Measurements from ENCODE around the gene PEAK3.
A peak's percentile ranks its signal among the peaks of the same experiment; 100 is the strongest.

PEAK3 gene

DNA sequence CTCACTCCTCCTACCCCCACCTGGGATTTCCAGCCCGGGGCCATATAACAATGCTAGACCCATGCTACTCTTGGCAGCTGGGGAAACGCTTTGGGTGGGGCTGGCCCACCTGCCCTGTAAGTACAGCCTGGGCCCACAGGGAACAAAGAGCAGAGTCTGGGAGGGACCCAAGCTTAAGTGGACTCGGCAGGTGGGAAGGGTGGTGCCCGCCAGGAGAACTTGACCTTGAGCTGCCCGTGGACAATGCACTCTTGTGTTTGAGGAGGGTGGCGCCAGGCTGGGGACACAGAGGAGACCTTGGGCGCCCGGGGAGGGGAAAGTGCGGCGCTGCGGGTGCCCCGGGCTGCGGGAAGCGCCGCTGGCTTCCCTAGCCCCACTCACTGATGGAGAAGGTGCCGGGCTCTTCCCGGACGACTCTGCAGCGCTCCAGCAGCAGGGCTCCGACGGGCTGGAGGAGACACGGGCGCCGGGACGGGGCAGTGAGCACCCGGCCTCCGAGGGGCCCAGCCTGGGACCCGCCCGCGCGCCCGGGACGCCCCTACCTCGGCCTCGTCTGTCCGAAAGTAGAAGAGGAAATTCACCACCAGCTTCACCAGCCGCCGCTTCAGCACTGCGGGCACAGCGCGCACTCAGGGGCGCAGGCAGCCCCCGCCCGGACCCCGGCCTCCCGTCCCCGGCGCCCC, 46.5 kb downstream of the PEAK3 start:
- DNase-seq: no peak

GRCh38 chr19:2234996-2235380, 47.0 kb downstream of the PEAK3 start:
- no peak for DNase-seq

DNA sequence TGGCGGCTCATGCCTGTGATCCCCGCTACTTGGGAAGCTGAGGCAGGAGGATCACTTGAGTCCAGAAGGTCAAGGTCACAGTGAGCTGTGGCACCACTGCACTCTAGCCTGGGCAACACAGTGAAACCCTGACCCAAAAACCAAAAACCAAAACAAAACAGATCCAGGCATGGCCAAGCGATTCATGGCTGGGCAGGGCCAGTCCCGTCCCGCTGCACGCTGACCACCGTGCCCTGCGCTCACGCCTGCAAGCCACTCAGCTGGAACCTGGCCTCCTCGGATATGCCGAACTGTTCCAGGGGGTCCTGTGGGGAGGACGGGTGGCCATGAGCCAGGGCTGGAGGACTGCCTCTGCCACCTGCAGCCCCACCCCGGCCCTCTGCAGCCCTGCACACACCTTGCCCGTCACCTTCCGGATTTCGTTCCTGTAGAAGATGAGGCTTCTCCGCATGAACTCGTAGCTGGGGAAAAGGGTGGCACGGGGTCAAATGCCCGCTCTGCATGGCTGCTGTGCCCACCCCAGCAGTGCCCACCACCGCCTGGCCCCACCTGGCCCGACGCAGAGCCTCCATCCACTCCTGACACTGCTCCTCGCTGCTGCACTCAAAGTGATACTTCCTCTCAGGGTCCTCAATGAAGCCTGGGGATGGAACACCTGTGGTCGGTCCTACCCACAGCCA, 48.2 kb downstream of the PEAK3 start:
- DNase-seq: no peak

DNA sequence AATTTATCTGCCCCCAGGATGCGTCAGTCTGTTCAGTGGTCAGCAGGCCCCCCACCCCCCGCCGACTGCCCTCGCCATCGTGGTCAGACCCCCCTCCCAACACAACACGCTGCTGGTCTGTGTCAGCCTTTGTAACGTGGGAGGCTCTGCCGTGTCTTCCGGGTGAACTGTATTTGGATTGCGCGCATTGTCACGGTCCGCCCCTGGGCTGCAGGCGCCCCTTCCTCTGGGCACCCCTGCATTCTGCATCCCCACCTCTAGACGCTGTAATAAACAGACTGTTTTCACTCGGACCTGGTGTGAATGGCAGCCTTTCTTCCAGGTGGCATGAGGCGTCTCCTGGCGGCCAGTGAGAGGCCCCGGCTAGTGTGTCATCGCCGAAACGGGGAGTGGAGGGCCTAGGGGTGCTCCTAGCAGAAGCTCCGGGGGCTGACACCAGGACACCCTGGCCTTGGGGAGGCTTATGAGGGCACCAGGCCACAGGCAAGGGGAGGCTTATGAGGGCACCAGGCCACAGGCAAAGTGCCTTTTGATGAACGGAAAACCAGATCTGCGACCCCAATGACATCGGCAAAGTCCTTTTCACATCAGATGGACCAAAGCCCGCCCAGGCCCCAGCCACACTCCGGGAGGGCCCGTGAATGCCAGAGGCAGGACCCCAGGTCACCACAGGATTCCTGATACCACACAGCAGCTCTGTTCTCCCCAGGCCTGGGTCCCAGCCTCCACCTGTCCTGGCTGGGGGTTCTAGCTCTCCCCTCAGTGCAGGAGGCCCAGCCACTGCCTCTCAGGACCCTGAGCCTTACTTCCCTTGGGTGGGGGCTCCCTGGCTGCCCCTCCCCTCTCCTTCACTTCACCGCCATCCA, 49.5 kb downstream of the PEAK3 start:
- DNase-seq: no peak

DNA sequence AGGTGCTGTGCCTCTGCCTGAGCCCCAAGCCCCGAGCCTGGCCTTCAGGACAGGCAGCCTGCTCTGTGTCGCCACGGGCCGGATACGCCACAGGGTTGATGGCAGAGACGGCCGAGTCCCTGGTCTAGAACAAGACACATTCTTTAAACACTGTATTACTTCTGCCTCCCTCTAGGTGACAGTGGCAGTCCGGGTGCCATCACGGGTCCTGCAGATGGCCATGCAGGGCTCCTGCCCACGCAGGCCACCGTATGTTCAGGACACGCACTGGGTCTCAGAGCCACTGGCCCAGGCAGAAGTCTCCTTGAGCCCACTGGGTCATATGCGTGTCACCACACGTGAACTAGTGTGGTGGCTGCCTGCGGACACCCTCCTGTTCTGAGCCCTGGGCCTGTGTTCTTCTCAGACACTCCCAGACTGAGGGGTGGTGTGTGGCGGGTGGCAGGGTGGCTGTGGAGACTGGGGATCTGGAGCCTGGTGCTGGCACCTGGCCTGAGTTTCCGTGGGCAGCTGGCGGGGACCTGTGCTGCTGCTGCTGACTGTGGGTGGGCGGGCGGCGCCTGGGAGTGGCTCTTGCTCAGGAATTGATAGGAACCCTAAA, 50.3 kb downstream of the PEAK3 start:
- no peak for DNase-seq

DNA sequence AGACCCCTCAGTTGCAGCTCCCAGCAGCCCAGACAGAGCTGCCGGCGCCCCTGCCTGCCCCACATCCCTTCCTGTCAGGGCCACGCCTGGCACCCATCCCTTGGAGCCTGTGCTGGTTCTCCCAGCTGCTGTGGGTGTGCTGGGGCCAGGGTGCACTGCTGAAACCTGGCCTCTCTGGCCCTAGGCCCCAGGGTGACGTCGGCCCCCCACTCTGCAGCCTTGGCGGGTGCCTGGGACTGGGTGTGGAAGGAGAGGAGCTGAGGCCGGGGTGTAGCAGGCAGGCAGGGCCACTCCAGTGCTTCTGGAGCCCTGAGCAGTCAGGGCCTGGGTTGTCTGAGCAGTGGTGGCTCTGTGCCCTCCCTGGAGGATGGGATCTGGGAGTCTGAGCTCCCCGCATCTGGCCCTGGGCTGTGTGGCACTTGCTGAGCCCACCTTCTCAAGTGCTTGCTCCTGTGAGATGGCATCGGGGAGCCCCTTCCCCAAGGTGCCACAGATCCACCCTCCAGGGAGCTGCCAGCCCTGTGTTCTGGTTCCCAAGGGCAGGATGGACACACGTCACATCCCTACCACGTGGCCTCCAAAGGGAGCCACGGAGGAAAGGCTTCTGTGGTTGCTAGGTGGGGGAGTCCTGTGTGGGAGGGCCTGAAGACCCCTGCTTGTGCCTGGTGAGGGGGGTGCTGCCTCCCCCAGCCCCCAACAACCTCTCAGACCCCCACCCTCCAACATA, 51.0 kb downstream of the PEAK3 start:
- DNase-seq: no peak

DNA sequence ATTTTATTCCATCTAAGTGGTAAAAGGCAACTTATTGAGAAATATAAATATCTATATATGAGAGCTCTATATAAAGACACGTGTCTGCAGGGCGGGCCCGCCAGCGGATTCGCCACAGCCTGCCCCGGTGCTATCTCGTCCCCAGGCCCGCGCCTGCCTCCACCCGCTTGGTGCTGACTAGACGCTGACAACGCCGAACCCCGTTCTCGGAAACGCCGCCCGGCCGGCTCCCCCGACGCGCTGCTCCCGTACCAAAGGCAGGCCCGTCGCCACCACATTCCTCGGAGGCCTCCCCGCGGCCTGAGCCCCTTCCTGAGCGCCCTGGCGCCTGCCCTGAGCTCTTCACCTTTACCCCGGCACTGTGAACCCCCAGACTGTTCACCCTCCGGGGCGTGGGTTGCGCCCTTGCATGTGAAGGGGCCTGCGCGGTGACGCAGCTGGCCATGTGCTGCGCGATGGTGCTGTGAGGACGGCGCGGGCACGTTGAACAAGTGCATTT, 51.9 kb downstream of the PEAK3 start:
- no peak for DNase-seq

DNA sequence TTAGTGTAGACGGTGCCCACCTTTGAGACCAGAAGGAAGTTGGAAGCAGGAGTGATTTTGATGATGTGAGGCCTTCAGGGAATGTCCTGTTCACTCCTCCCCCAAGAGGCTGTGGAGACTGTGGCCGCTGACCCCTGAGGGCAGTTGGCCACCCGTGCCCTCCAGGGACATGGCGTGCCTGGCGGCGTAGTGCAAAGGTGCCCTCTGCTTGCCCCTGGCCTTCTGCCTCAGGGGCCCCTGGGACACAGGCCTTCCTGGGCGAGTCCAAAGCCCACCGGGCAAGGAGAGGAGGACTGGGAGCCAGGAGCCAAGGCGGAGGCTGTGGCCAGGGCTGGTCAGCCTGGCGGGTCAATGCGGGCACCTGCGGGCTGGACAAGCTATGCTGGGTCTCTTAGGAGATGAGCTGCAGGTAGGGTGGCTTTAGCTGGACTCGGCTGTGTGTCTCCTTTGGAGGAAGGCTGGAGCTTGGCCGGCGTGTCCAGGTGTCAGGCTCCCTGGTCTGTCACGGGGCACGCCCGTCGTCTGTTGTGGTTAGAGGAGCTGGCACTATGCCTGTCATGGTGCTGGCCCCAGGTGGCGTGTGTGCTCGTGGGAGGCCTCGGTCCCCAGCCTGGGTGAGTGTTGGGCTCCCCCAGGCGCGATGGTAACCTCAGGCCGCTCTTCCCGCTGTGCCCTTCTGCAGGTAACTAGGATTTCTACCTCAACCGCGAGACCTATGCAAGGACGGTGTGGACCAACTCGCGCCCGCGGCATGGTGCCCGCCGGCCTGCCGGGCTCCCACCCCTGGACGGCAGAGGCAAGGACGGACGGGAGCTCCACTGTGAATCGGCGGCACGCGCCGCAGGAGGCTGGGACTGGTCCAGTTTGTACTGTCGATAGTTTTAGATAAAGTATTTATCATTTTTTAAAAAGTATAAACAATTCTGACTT, 52.6 kb downstream of the PEAK3 start:
- DNase-seq: no peak

- no peak for DNase-seq
Observed at GRCh38 chr19:2228157-2229030, 53.6 kb downstream of the PEAK3 start.

GRCh38 chr19:2227415-2228156, 54.4 kb downstream of the PEAK3 start:
- DNase-seq: peak in 1 of 2 donors; percentile 50

DNA sequence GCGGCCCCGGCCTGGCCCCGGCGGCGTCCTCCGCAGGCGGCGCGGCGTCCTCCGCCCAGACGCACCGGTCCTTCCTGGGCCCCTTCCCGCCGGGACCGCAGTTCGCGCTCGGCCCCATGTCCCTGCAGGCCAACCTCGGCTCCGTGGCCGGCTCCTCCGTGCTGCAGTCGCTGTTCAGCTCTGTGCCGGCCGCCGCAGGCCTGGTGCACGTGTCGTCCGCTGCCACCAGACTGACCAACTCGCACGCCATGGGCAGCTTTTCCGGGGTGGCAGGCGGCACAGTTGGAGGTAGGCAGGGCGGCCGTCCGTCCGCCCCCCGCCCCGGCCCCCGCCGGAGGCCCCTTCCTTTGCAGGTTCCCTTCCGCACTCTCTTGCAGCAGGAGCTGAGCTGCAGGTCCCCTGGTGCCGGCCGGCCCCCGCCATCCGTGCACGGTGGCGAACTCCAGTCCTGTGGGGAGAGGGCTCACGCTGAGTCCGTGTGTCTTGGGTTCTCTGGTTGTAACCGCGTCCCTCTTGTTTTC, 55.1 kb downstream of the PEAK3 start:
- DNase-seq: no peak

GRCh38 chr19:2226051-2226839, 55.7 kb downstream of the PEAK3 start:
- no peak for DNase-seq

DNA sequence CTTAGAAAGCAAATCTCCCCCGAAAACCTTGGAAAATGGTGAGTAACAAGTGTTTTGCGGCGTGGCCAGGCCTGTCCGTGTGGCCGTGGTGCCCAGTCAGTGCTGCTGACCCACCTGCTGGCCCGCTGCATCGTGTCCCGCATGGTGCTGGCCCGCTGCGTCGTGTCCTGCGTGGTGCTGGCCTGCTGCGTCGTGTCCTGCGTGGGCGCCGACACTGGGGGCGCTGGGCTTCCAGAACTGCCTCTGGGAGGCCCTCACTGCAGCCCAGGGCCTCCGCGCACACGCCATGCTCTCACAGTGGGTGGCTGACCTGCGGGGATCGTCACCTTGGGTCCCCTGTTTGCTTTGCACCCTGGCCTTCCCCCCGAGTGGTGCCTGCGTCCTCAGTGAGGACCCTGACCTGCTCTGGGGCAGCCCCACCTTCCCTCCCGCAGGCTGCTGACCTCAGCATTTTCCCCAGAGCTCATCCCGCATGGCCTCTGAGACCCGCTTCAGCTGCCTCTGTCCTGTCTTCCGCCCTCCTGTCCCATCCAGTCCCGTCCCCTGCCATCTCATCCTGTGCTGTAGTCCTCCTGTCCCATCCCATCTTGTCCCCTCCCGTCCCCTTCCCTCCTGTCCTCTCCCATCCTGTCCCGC, 56.4 kb downstream of the PEAK3 start:
- DNase-seq: no peak

DNA sequence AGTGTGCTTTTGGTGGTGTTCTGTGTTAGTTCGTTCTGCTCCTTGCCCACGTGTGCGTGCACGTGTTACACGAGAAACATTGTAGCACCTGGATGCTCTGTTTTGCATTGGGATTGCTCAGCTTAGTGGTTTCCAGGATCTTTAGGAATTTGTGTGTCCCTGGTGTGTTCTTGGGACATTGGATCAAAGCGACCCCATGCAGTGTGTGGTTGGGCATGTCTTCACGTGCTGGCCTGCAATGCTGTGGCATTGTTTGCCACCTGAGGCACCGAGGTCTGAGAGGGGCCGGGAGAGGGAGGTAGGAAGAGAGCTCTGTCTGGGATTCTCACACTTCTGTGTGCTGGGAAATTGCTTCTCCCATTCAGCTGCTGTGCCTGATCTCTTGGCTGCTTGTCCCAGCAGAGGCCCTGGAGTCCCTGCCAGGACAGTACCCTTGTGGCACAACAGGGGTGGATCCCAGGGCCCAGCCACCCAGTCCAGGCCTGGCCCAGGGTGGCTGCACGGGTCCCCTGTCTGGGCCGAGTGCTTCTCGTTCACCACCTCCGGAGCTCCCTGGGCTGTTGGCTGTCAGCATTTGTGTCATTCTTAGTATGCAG, 57.1 kb downstream of the PEAK3 start:
- DNase-seq: no peak
